Right lobe of liver (tissue), 6 donors: ENCODE measurements around the gene RER1. TPM values are rescaled to one million over a fixed set of nuclear protein-coding genes. Genes with fewer than 3 reads are reported as not detected.

Experiments
- ATAC-seq, 4 donors: fragments of 200-7000 bp; cut with Tn5 transposase; one replicate each; pipeline ENCODE4 v1.9.1; 2020; ENCODE audit warnings: mild to moderate bottlenecking in 4 of 4, moderate library complexity in 4 of 4
- DNase-seq, 3 donors: peaks; one replicate each; pipeline ENCODE4 v3.0.0-alpha.2; 2020
- H3K27ac ChIP-seq, 3 donors: fragments of 200-600 bp; one replicate each; pipeline ENCODE4 v1.8.0; 2022
- H3K27me3 ChIP-seq, 2 donors: fragments of 200-600 bp; one replicate each; pipeline ENCODE4 v1.8.0; 2022
- H3K36me3 ChIP-seq, 4 donors: fragments of 200-600 bp; sonication (generic) in 1 of 4; one replicate each; pipeline versions ENCODE4 v1.5.1 to v1.8.0; 2017 to 2022; ENCODE audit warnings: control low read depth in 1 of 4
- H3K4me1 ChIP-seq, 4 donors: fragments of 200-600 bp; sonication (generic) in 1 of 4; one replicate each; pipeline versions ENCODE4 v1.5.1 to v1.8.0; 2017 to 2022; ENCODE audit warnings: control low read depth in 1 of 4
- H3K4me3 ChIP-seq, 3 donors: fragments of 200-600 bp; one replicate each; pipeline ENCODE4 v1.8.0; 2022
- H3K9me3 ChIP-seq, 4 donors: fragments of 200-600 bp; sonication (generic) in 1 of 4; one replicate each; pipeline versions ENCODE4 v1.5.1 to v1.8.0; 2017 to 2022; ENCODE audit warnings: control low read depth in 1 of 4
- CTCF ChIP-seq, 4 donors: fragments of 200-600 bp in 3 of 4; fragments of 450-650 bp in 1 of 4; IDR thresholded peaks; one replicate each; pipeline versions ENCODE4 v1.5.1 to v1.8.0; 2016 to 2022; ENCODE audit warnings: antibody characterized with exemption in 4 of 4, mild to moderate bottlenecking in 2 of 4
- POLR2A ChIP-seq: fragments of 450-650 bp; IDR thresholded peaks from one replicate; pipeline ENCODE4 v1.6.1; 2017; ENCODE audit warnings: antibody characterized with exemption, mild to moderate bottlenecking
- WGBS: methylation state at CpG from one replicate; pipeline ENCODE4 v1.1.6; 2018; ENCODE audit warnings: low coverage, low lambda C conversion rate; ENCODE audit not compliant: insufficient coverage; ENCODE audit errors: missing lambda C conversion rate; 5-methylcytosine and 5-hydroxymethylcytosine counted together
- intact Hi-C, 2 donors: fragments of 100-400 bp; cut with DNase I; formaldehyde crosslinking; loops; one replicate each; pipeline versions ENCODE4 v1.11.2 to v1.14.1; 2022
- total RNA-seq, 6 experiments: library from RNA; depleted of rRNA in 2 of 6; stranded (reverse); fragments of >200 nt in 2 of 6; fragmentation: NEBNext Ultra II Directional in 3 of 6; extraction: Animal tissue kit (Norgen Biotek cat#: 25700) in 3 of 6; gene quantifications; one replicate each; pipeline versions ENCODE4 v1.1.0 to v1.2.4, GENCODE V29; 2016 to 2023
- donor health status: DM: no; HTN: yes; CAD: no.
- donor health status: DM: no; HTN: no; CAD: no.
- donor health status: DM: no; HTN: no; CAD: no.
- donor health status: DM: no; HTN: yes; CAD: no.
- donor health status: DM: no; HTN: yes; CAD: no.

Gene RER1
- total RNA-seq, 6 experiments from 2014 or later, result 76.5 to 166 (median 122) TPM

GRCh38 chr1:2389644-2390043, 2.0 kb upstream of the RER1 start:
- no peak overlapping the region for H3K27ac ChIP-seq
- peaks cover 0 to 21% (median 5%) of the 10 kb centered on the region in 4 donors for H3K4me1 ChIP-seq
- H3K27me3 ChIP-seq, result no peaks in the 10 kb centered on the region
- DNase-seq (peak in 1 of 3 donors; percentile 1), ATAC-seq (no peak)
- 87% methylated on average over 3 of the region's 7 CpGs for WGBS
- no peaks in the 10 kb centered on the region for H3K9me3 ChIP-seq
- TF ChIP-seq POLR2A, result no peak
- no peak for TF ChIP-seq CTCF (IDR thresholded peaks at IDR 0.05)
- no peaks in the 10 kb centered on the region for H3K36me3 ChIP-seq
- no peak overlapping the region for H3K4me3 ChIP-seq
- intact Hi-C loops, result no loop called here

GRCh38 chr1:2391931-2392509, 379 bp downstream of the RER1 start:
- TF ChIP-seq CTCF (IDR thresholded peaks at IDR 0.05), result no peak
- no peak for TF ChIP-seq POLR2A
- intact Hi-C loops, result no loop called here
- WGBS, result 0% methylated on average over 9 of the region's 62 CpGs
- Histone ChIP-seq H3K27me3 (no peaks in the 10 kb centered on the region), H3K36me3 (peaks cover 0 to 15% (median 6%) of the 10 kb centered on the region in 4 donors), H3K9me3 (no peaks in the 10 kb centered on the region), H3K4me1 (peaks cover 0 to 21% (median 5%) of the 10 kb centered on the region in 4 donors), H3K4me3 (peak overlapping the region; percentile 86 to 99 (median 96)), H3K27ac (peak overlapping the region; percentile 45 to 72 (median 69))
- peak in 3 of 4 donors; percentile 1 to 31 (median 3) for ATAC-seq
- no peak for DNase-seq

GRCh38 chr1:2392686-2393085, 1.0 kb downstream of the RER1 start:
- Histone ChIP-seq H3K4me1 (peaks cover 0 to 21% (median 5%) of the 10 kb centered on the region in 4 donors), H3K27me3 (no peaks in the 10 kb centered on the region), H3K9me3 (no peaks in the 10 kb centered on the region), H3K27ac (peak overlapping the region in 2 of 3 donors; percentile 69 to 72), H3K36me3 (peaks cover 0 to 22% (median 10%) of the 10 kb centered on the region in 4 donors), H3K4me3 (peak overlapping the region; percentile 86 to 99 (median 96))
- intact Hi-C loops, result no loop called here
- 33% methylated on average over 10 of the region's 16 CpGs for WGBS
- TF ChIP-seq POLR2A (no peak), CTCF (IDR thresholded peaks at IDR 0.05) (no peak)
- no peak for ATAC-seq
- DNase-seq, result no peak

- peaks cover 0 to 28% (median 13%) of the 10 kb centered on the region in 4 donors for H3K36me3 ChIP-seq
- WGBS, result 25% methylated on average over 4 of the region's 9 CpGs
- no peak for DNase-seq
Measured at GRCh38 chr1:2393471-2393877, 1.8 kb downstream of the RER1 start.

More at GRCh38 chr1:2393471-2393877, 1.8 kb downstream of the RER1 start:
- peak; percentile 25 to 61 (median 45) for ATAC-seq
- peak overlapping the region in 1 of 3 donors; percentile 17 for H3K27ac ChIP-seq
- H3K4me3 ChIP-seq, result no peak overlapping the region
- H3K9me3 ChIP-seq, result no peaks in the 10 kb centered on the region
- no peaks in the 10 kb centered on the region for H3K27me3 ChIP-seq
- TF ChIP-seq POLR2A (peak; percentile 53), CTCF (IDR thresholded peaks at IDR 0.05) (no peak)
- peaks cover 0 to 21% (median 5%) of the 10 kb centered on the region in 4 donors for H3K4me1 ChIP-seq
- intact Hi-C loops, result no loop called here
